GM23248 (cell line): ENCODE measurements around the gene FCER1G.

Experiments used
- EZH2 ChIP-seq: fragments of 200-600 bp; sonication (generic); IDR thresholded peaks from 2 replicates; pipeline ENCODE4 v1.6.1; 2018; ENCODE audit warnings: antibody characterized with exemption, mild to moderate bottlenecking; ENCODE audit not compliant: insufficient read depth, poor library complexity, severe bottlenecking
- EZH2phosphoT487 ChIP-seq: fragments of 200-600 bp; sonication (generic); IDR thresholded peaks from 2 replicates; pipeline ENCODE4 v1.6.1; 2018; ENCODE audit warnings: antibody characterized with exemption, moderate library complexity, mild to moderate bottlenecking, low read depth; ENCODE audit not compliant: insufficient read depth

DNA sequence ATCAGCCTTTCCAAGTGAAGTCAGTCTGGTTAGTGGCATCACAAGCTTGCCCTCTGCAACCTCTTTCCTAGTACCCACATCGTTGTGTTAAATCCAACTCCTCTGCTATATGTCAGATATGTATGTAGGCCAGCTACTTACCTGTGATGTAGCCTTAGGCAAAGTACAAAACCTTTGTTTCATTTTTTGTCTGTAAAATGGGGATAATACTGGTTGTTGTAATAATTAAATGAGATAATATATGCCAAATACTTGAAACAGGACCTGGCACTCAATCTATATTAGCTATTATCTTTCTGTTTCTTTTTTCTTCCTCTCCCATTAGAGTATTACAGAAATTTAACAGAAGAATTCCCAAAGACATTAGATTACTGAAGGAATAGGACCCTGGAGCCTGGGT is 44.7 kb downstream of the FCER1G start:
- no peak for TF ChIP-seq EZH2
- no peak for TF ChIP-seq EZH2phosphoT487
